Measurements from ENCODE around the gene KRT27.

DNA sequence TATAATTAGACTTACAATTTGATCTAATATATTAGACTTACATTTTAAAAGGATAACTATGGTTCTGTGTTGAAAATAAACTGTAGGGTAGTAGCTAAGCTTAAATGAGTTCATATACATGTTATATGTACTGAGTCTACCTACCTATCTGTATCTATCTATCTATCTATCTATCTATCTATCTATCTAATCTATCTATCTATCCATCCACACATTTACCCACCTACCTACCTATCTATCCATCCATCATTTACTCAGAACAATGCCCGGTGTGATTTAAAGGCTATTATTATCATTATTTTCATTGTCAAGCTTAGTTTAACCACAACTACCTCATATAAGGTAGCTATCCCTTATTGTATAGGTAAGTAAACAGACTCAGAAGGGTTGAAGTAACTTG, 33.0 kb upstream of the KRT27 start:
- TF ChIP-seq, protein P1, sequence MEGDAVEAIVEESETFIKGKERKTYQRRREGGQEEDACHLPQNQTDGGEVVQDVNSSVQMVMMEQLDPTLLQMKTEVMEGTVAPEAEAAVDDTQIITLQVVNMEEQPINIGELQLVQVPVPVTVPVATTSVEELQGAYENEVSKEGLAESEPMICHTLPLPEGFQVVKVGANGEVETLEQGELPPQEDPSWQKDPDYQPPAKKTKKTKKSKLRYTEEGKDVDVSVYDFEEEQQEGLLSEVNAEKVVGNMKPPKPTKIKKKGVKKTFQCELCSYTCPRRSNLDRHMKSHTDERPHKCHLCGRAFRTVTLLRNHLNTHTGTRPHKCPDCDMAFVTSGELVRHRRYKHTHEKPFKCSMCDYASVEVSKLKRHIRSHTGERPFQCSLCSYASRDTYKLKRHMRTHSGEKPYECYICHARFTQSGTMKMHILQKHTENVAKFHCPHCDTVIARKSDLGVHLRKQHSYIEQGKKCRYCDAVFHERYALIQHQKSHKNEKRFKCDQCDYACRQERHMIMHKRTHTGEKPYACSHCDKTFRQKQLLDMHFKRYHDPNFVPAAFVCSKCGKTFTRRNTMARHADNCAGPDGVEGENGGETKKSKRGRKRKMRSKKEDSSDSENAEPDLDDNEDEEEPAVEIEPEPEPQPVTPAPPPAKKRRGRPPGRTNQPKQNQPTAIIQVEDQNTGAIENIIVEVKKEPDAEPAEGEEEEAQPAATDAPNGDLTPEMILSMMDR (conservative IDR thresholded peaks at IDR 0.05; ENCODE audit: low read depth, low read length): no peak
- no peak for TF ChIP-seq EZH2phosphoT487 (IDR thresholded peaks at IDR 0.05; ENCODE audit: borderline replicate concordance, low read length)

Measured in PC-3 (cell line).